ENCODE measurements around the gene AUTS2.

AUTS2 gene

DNA sequence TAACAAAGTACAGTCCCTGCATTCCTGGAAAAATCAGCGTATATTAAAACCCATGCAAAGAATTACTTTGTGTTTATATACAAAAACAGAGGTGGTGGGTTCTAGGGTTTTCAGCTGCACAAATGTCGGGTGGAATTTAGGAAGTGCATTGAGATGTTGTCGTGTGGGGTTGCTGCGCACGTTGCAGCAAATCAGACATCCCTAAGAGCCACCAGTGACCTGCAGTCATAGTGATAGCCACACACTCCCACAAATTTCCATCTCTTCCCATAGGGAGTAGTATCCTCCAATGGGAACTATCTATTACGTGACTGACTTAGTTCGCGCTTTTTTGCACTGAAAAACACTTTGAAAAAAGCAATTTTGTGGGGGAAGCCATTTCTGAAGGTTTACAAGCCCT is 1158.5 kb downstream of the AUTS2 start:
- no peak for DNase-seq
- Histone ChIP-seq H3K27me3 (ENCODE audit: insufficient read depth, low read depth, severe bottlenecking) (no peaks in the 10 kb centered on the region), H3K9me3 (ENCODE audit: severe bottlenecking) (no peaks in the 10 kb centered on the region), H3K27ac (no peak overlapping the region), H3K4me3 (ENCODE audit: low read depth, low read length) (no peak overlapping the region), H3K36me3 (no peaks in the 10 kb centered on the region)
- TF ChIP-seq, protein P1, sequence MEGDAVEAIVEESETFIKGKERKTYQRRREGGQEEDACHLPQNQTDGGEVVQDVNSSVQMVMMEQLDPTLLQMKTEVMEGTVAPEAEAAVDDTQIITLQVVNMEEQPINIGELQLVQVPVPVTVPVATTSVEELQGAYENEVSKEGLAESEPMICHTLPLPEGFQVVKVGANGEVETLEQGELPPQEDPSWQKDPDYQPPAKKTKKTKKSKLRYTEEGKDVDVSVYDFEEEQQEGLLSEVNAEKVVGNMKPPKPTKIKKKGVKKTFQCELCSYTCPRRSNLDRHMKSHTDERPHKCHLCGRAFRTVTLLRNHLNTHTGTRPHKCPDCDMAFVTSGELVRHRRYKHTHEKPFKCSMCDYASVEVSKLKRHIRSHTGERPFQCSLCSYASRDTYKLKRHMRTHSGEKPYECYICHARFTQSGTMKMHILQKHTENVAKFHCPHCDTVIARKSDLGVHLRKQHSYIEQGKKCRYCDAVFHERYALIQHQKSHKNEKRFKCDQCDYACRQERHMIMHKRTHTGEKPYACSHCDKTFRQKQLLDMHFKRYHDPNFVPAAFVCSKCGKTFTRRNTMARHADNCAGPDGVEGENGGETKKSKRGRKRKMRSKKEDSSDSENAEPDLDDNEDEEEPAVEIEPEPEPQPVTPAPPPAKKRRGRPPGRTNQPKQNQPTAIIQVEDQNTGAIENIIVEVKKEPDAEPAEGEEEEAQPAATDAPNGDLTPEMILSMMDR (IDR thresholded peaks at IDR 0.05; ENCODE audit: low read depth, low read length): no peak

- Histone ChIP-seq H3K27me3 (ENCODE audit: insufficient read depth, low read depth, severe bottlenecking) (no peaks in the 10 kb centered on the region), H3K27ac (no peak overlapping the region), H3K4me3 (ENCODE audit: low read depth, low read length) (no peak overlapping the region), H3K9me3 (ENCODE audit: severe bottlenecking) (no peaks in the 10 kb centered on the region), H3K36me3 (peaks cover 7% of the 10 kb centered on the region)
- no peak for DNase-seq
- TF ChIP-seq, protein P1 (IDR thresholded peaks at IDR 0.05; ENCODE audit: low read depth, low read length): no peak
These were observed 1160.4 kb downstream of the AUTS2 start for GRCh38 chr7:70758646-70759045.

DNA sequence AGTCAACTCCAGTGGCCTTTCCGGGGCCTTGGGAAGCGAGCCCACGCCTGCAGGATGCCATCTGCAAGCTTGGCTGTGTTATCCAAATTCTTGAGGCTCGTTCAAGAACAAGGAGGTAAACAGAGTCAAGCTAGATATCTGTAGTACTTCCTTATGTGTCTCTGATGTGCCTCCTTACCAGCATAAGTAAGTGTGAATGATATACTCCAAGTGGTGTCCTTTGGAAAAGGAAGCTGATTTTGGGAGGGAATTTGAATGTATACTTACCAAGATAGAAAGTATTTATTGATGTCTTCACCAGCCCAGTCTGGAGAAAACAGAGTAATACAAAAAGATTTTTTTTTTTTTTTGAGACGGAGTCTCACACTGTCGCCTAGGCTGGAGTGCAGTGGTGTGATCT is 1161.4 kb downstream of the AUTS2 start:
- Histone ChIP-seq H3K27ac (no peak overlapping the region), H3K36me3 (peaks cover 7% of the 10 kb centered on the region), H3K4me3 (ENCODE audit: low read depth, low read length) (no peak overlapping the region), H3K27me3 (ENCODE audit: insufficient read depth, low read depth, severe bottlenecking) (no peaks in the 10 kb centered on the region), H3K9me3 (ENCODE audit: severe bottlenecking) (no peaks in the 10 kb centered on the region)
- no peak for DNase-seq
- TF ChIP-seq, protein P1 (IDR thresholded peaks at IDR 0.05; ENCODE audit: low read depth, low read length): no peak

DNA sequence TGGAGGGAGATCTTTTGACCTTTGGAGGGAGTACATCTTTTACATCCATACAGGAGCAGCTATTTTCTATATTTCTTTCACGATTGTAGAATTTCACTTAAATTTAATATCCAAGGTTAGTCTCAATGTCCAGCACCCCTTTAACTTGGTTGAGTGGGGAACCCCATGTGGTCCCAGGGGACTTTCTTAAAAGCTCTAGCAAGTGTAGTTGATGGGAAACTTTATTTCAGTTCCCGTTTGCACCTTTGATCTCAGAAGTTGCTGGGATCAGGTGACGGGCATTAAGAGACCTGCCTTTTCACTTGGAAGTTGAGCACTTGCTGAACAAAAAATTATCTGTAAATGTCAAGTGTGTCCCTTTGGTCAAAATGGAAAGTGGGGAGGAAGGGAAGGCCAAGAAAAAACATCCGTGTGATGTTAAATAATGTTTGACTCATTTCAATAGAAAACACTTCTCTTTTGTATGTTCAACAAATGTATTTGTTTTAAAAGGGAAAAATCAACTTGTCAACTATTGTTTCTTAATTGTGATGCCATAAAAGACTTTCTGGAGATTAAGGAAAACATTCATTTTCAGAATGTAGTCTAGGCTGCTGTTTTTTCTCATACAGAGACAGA is 1163.5 kb downstream of the AUTS2 start:
- H3K27me3 ChIP-seq (ENCODE audit: insufficient read depth, low read depth, severe bottlenecking): no peaks in the 10 kb centered on the region
- peaks cover 26% of the 10 kb centered on the region for H3K36me3 ChIP-seq
- no peaks in the 10 kb centered on the region for H3K9me3 ChIP-seq (ENCODE audit: severe bottlenecking)
- no peak for DNase-seq
- H3K27ac ChIP-seq: no peak overlapping the region
- H3K4me3 ChIP-seq (ENCODE audit: low read depth, low read length): no peak overlapping the region
- TF ChIP-seq, protein P1 (IDR thresholded peaks at IDR 0.05; ENCODE audit: low read depth, low read length): no peak

GRCh38 chr7:70762696-70763095 is 1164.4 kb downstream of the AUTS2 start:
- no peak for DNase-seq
- Histone ChIP-seq H3K27me3 (ENCODE audit: insufficient read depth, low read depth, severe bottlenecking) (no peaks in the 10 kb centered on the region), H3K9me3 (ENCODE audit: severe bottlenecking) (no peaks in the 10 kb centered on the region), H3K4me3 (ENCODE audit: low read depth, low read length) (no peak overlapping the region), H3K36me3 (peaks cover 35% of the 10 kb centered on the region), H3K27ac (no peak overlapping the region)
- TF ChIP-seq, protein P1 (IDR thresholded peaks at IDR 0.05; ENCODE audit: low read depth, low read length): no peak
